Measurements from ENCODE around the gene VANGL1.
"Not testable (repeated sequence)": the region's sequence is repeated elsewhere in the genome, so short reads cannot be mapped to it uniquely, and the experiment has no call there.

The VANGL1 gene

GRCh38 chr1:115641762-115642167 lies at the start of gene VANGL1:
Gene VANGL1 (plus strand): TSS chr1:115641970. CDS start chr1:115651414, 9,444 bp downstream.
- no peak for FAIRE-seq

GRCh38 chr1:115592264-115592663 lies 49.5 kb upstream of the VANGL1 start:
- FAIRE-seq, result no peak

- FAIRE-seq, result no peak
Measured at GRCh38 chr1:115593365-115594259, 48.2 kb upstream of the VANGL1 start.

GRCh38 chr1:115594600-115594999 lies 47.2 kb upstream of the VANGL1 start:
- no peak for FAIRE-seq

- peak; percentile 8 for FAIRE-seq
Measured at GRCh38 chr1:115595279-115596079, 46.3 kb upstream of the VANGL1 start.

GRCh38 chr1:115596080-115596780 lies 45.5 kb upstream of the VANGL1 start:
- FAIRE-seq, result no peak

GRCh38 chr1:115604508-115604907 lies 37.3 kb upstream of the VANGL1 start:
- no peak for FAIRE-seq

- FAIRE-seq, result no peak
Measured at GRCh38 chr1:115606305-115606704, 35.5 kb upstream of the VANGL1 start.

GRCh38 chr1:115609021-115609420 lies 32.7 kb upstream of the VANGL1 start:
- FAIRE-seq, result no peak

- no peak for FAIRE-seq
Measured at GRCh38 chr1:115613767-115614166, 28.0 kb upstream of the VANGL1 start.

- no peak for FAIRE-seq
Measured at GRCh38 chr1:115620453-115620852, 21.3 kb upstream of the VANGL1 start.

- FAIRE-seq, result no peak
Measured at GRCh38 chr1:115620950-115621349, 20.8 kb upstream of the VANGL1 start.

GRCh38 chr1:115624859-115625258 lies 16.9 kb upstream of the VANGL1 start:
- no peak for FAIRE-seq

GRCh38 chr1:115630342-115630741 lies 11.4 kb upstream of the VANGL1 start:
- FAIRE-seq, result no peak

- FAIRE-seq, result no peak
Measured at GRCh38 chr1:115632251-115633026, 9.3 kb upstream of the VANGL1 start.

GRCh38 chr1:115633606-115634005 lies 8.2 kb upstream of the VANGL1 start:
- FAIRE-seq, result not testable (repeated sequence)

GRCh38 chr1:115637247-115637646 lies 4.5 kb upstream of the VANGL1 start:
- not testable (repeated sequence) for FAIRE-seq

- no peak for FAIRE-seq
Measured at GRCh38 chr1:115640384-115640783, 1.4 kb upstream of the VANGL1 start.

- FAIRE-seq, result no peak
Measured at GRCh38 chr1:115642168-115643072, 650 bp downstream of the VANGL1 start.

- FAIRE-seq, result no peak
Measured at GRCh38 chr1:115643225-115643624, 1.5 kb downstream of the VANGL1 start.

- no peak for FAIRE-seq
Measured at GRCh38 chr1:115643666-115644065, 1.9 kb downstream of the VANGL1 start.

Data from endometrium (tissue), 2 donors.